HCT116 (cell line): ENCODE data around the gene COPG2. TPM values are rescaled to one million over a fixed set of nuclear protein-coding genes. Genes with fewer than 3 reads are reported as not detected.

Experiments
- ATAC-seq: fragments of 200-7000 bp; cut with Tn5 transposase; 2 replicates; pipeline ENCODE4 v1.9.1; 2020; ENCODE audit warnings: mild to moderate bottlenecking, moderate library complexity
- BruUV-seq: library from RNA; stranded (reverse); fragments of 400-500 nt; replicated peaks from 2 replicates; lab custom pipeline; 2021; lab: Mats Ljungman, UMichigan
- CTCF ChIA-PET: fragments of 300-600 bp; sonication (Branson Sonifier 250); formaldehyde crosslinking; loops from one replicate; lab custom pipeline; 2021; ENCODE audit warnings: antibody characterized with exemption; lab: Charles Lee
- POLR2A ChIA-PET: fragments of 300-600, 350-600 bp; sonication (Branson Sonifier 250); formaldehyde crosslinking; loops from one replicate; lab custom pipeline; 2021; ENCODE audit warnings: antibody characterized with exemption; lab: Charles Lee
- RAD21 ChIA-PET, 2 experiments: fragments of 300-600 bp; sonication (Branson Sonifier 250); formaldehyde crosslinking; loops; one replicate each; lab custom pipeline; 2023; ENCODE audit warnings: low total read pairs in 2 of 2; ENCODE audit not compliant: uncharacterized antibody in 2 of 2, unreplicated experiment in 2 of 2, low non-redundant PET in 1 of 2; lab: Charles Lee
- DNase-seq: peaks from one replicate; pipeline ENCODE4 v3.0.0-alpha.2; 2010; ENCODE audit warnings: low read depth, low spot score
- H2AFZ ChIP-seq: fragments of 200-600 bp; shearing (Covaris generic), sonication (generic); 2 replicates; pipeline ENCODE4 v1.6.1; 2017; ENCODE audit warnings: low read depth, mixed run types, mixed read lengths, antibody characterized with exemption, low read length; ENCODE audit not compliant: poor library complexity, severe bottlenecking
- H3K27ac ChIP-seq: 2 replicates; pipeline ENCODE4 v1.5.1; 2012; ENCODE audit warnings: low read depth, low read length
- H3K27me3 ChIP-seq: fragments of 200-600 bp; sonication (generic); 2 replicates; pipeline ENCODE4 v1.6.1; 2016; ENCODE audit warnings: mixed run types, low read length, mixed read lengths; ENCODE audit not compliant: insufficient read depth
- H3K36me3 ChIP-seq, 2 experiments: fragments of 200-500 bp in 1 of 2; fragments of 200-600 bp in 1 of 2; sonication (Bioruptor generic) in 1 of 2; sonication (generic) in 1 of 2; 2 replicates each; pipeline versions ENCODE4 v1.5.1 to v1.6.1; 2014 to 2016; ENCODE audit warnings: low read length in 2 of 2, inconsistent platforms in 1 of 2, mixed read lengths in 1 of 2, mixed run types in 1 of 2; ENCODE audit not compliant: insufficient read depth in 2 of 2, control insufficient read depth in 1 of 2
- H3K4me1 ChIP-seq, 2 experiments: fragments of 200-600 bp in 1 of 2; sonication (generic) in 1 of 2; 2 replicates each; pipeline versions ENCODE4 v1.5.1 to v1.6.1; 2012 to 2017; ENCODE audit warnings: low read length in 2 of 2, inconsistent platforms in 1 of 2, mild to moderate bottlenecking in 1 of 2, mixed read lengths in 1 of 2, mixed run types in 1 of 2, moderate library complexity in 1 of 2; ENCODE audit not compliant: insufficient read depth in 2 of 2, control insufficient read depth in 1 of 2
- H3K4me2 ChIP-seq: fragments of 200-600 bp; sonication (generic); 2 replicates; pipeline ENCODE4 v1.6.1; 2017; ENCODE audit warnings: mixed run types, low read length, mixed read lengths
- H3K4me3 ChIP-seq, 2 experiments: fragments of 200-600 bp in 1 of 2; sonication (generic) in 1 of 2; replicated peaks in 1 of 2; 2 replicates each; pipeline ENCODE4 v1.5.1; 2011 to 2016; ENCODE audit warnings: low read length in 2 of 2, control low read depth in 1 of 2, low read depth in 1 of 2, mild to moderate bottlenecking in 1 of 2, mixed read lengths in 1 of 2, mixed run types in 1 of 2
- H3K79me2 ChIP-seq: fragments of 200-600 bp; sonication (generic); 2 replicates; pipeline ENCODE4 v1.6.1; 2017; ENCODE audit warnings: mild to moderate bottlenecking, mixed run types, low read length, moderate library complexity, mixed read lengths; ENCODE audit not compliant: insufficient read depth
- H3K9ac ChIP-seq: fragments of 200-600 bp; sonication (generic); 2 replicates; pipeline ENCODE4 v1.6.1; 2016; ENCODE audit warnings: low read length, mixed read lengths
- H3K9me2 ChIP-seq: fragments of 200-600 bp; sonication (generic), shearing (Covaris generic); 2 replicates; pipeline ENCODE4 v1.6.1; 2017; ENCODE audit warnings: mixed run types, mild to moderate bottlenecking, moderate library complexity; ENCODE audit not compliant: insufficient read depth
- H3K9me3 ChIP-seq, 2 experiments: fragments of 200-500 bp in 1 of 2; fragments of 200-600 bp in 1 of 2; sonication (Bioruptor generic) in 1 of 2; sonication (generic) in 1 of 2; 2 replicates each; pipeline ENCODE4 v1.6.1; 2014 to 2017; ENCODE audit warnings: low read length in 2 of 2, mixed read lengths in 2 of 2, inconsistent platforms in 1 of 2, low read depth in 1 of 2, mild to moderate bottlenecking in 1 of 2, mixed run types in 1 of 2, moderate library complexity in 1 of 2; ENCODE audit not compliant: control insufficient read depth in 1 of 2, insufficient read depth in 1 of 2
- H4K20me1 ChIP-seq: fragments of 200-600 bp; sonication (generic), shearing (Covaris generic); 2 replicates; pipeline ENCODE4 v1.6.1; 2017; ENCODE audit warnings: mixed run types, mild to moderate bottlenecking, moderate library complexity; ENCODE audit not compliant: insufficient read depth
- CBX3 ChIP-seq: IDR thresholded peaks from 2 replicates; pipeline ENCODE4 v1.6.1; 2012; ENCODE audit warnings: low read depth
- CEBPB ChIP-seq: IDR thresholded peaks from 2 replicates; pipeline ENCODE4 v1.6.1; 2012; ENCODE audit warnings: low read depth
- CTCF ChIP-seq, 3 experiments: fragments of 200-600 bp in 1 of 3; sonication (generic) in 1 of 3; IDR thresholded peaks in 2 of 3; conservative IDR thresholded peaks in 1 of 3; 2 replicates each; pipeline ENCODE4 v1.5.1; 2012 to 2017; ENCODE audit warnings: low read depth in 2 of 3, low read length in 2 of 3, antibody characterized with exemption in 1 of 3, borderline replicate concordance in 1 of 3, control low read depth in 1 of 3, mild to moderate bottlenecking in 1 of 3, mixed read lengths in 1 of 3, mixed run types in 1 of 3, moderate library complexity in 1 of 3; ENCODE audit not compliant: insufficient read depth in 1 of 3
- EGR1 ChIP-seq: IDR thresholded peaks from 2 replicates; pipeline ENCODE4 v1.6.1; 2012; ENCODE audit warnings: low read depth
- ELF1 ChIP-seq: IDR thresholded peaks from 2 replicates; pipeline ENCODE4 v1.6.1; 2012; ENCODE audit warnings: low read depth, borderline replicate concordance
- EZH2phosphoT487 ChIP-seq: fragments of 200-600 bp; IDR thresholded peaks from 2 replicates; pipeline ENCODE4 v1.6.1; 2018; ENCODE audit warnings: antibody characterized with exemption, borderline replicate concordance
- FOSL1 ChIP-seq: IDR thresholded peaks from 2 replicates; pipeline ENCODE4 v1.6.1; 2012; ENCODE audit warnings: low read depth
- JUND ChIP-seq: IDR thresholded peaks from 2 replicates; pipeline ENCODE4 v1.6.1; 2012
- MAX ChIP-seq: IDR thresholded peaks from 2 replicates; pipeline ENCODE4 v1.6.1; 2012
- POLR2A ChIP-seq: IDR thresholded peaks from 2 replicates; pipeline ENCODE4 v1.7.0; 2011; ENCODE audit warnings: borderline replicate concordance; ENCODE audit not compliant: insufficient read depth, insufficient read length; ENCODE audit errors: extremely low read depth
- POLR2AphosphoS5 ChIP-seq: IDR thresholded peaks from 2 replicates; pipeline ENCODE4 v1.6.1; 2011; ENCODE audit warnings: mild to moderate bottlenecking, low read depth, low read length, moderate library complexity
- RAD21 ChIP-seq: IDR thresholded peaks from 2 replicates; pipeline ENCODE4 v1.6.1; 2012; ENCODE audit warnings: low read depth, mild to moderate bottlenecking
- REST ChIP-seq: IDR thresholded peaks from 2 replicates; pipeline ENCODE4 v1.6.1; 2012; ENCODE audit warnings: low read depth
- SIN3A ChIP-seq: IDR thresholded peaks from 2 replicates; pipeline ENCODE4 v1.6.1; 2012; ENCODE audit warnings: low read depth
- SP1 ChIP-seq: IDR thresholded peaks from 2 replicates; pipeline ENCODE4 v1.6.1; 2012; ENCODE audit warnings: low read depth
- SRF ChIP-seq: IDR thresholded peaks from 2 replicates; pipeline ENCODE4 v1.6.1; 2012; ENCODE audit warnings: low read depth
- TCF7L2 ChIP-seq: IDR thresholded peaks from 2 replicates; pipeline ENCODE4 v1.7.0; 2011; ENCODE audit warnings: borderline replicate concordance, inconsistent platforms; ENCODE audit not compliant: insufficient read depth, insufficient read length; ENCODE audit errors: extremely low read depth
- YY1 ChIP-seq: IDR thresholded peaks from 2 replicates; pipeline ENCODE4 v1.6.1; 2011; ENCODE audit warnings: low read length, low read depth, moderate library complexity, mild to moderate bottlenecking; ENCODE audit not compliant: insufficient replicate concordance; ENCODE audit errors: extremely low read depth
- ZBTB33 ChIP-seq: IDR thresholded peaks from 2 replicates; pipeline ENCODE4 v1.6.1; 2011; ENCODE audit warnings: mild to moderate bottlenecking, low read length, moderate library complexity; ENCODE audit not compliant: insufficient replicate concordance; ENCODE audit errors: extremely low read depth
- intact Hi-C: fragments of 100-400 bp; cut with micrococcal nuclease; formaldehyde crosslinking; loops from 2 replicates; pipeline ENCODE4 v1.10.0; 2022
- total RNA-seq: library from RNA; stranded (reverse); gene quantifications from one replicate; pipeline ENCODE4 v1.2.1, GENCODE V29; 2021; ENCODE audit not compliant: unreplicated experiment

COPG2 gene
- total RNA-seq, 1 experiment from 2014 or later, result 31.0 TPM

- TF ChIP-seq SIN3A (no peak), EGR1 (no peak), RAD21 (no peak), CTCF (IDR thresholded peaks at IDR 0.05 in 2 of 3, conservative IDR thresholded peaks at IDR 0.05 in 1 of 3; ENCODE audit: borderline replicate concordance in 1 of 3, insufficient read depth in 1 of 3, low read depth in 2 of 3, low read length in 2 of 3) (no peak), MAX (no peak), SRF (no peak), REST (no peak), EZH2phosphoT487 (no peak), POLR2AphosphoS5 (no peak), ZBTB33 (no peak), TCF7L2 (no peak), ELF1 (no peak), CEBPB (no peak), FOSL1 (no peak), JUND (no peak), SP1 (no peak), POLR2A (no peak), YY1 (no peak), CBX3 (no peak)
- H3K9ac ChIP-seq, result no peak overlapping the region
- no peak overlapping the region for H3K27ac ChIP-seq
- H3K9me2 ChIP-seq, result no peaks in the 10 kb centered on the region
- intact Hi-C loops, result no loop called here
- H3K4me1 ChIP-seq, result no peaks in the 10 kb centered on the region
- no TSS peak for BruUV-seq
- ChIA-PET RAD21 (no interaction called here), POLR2A (no interaction called here), CTCF (no interaction called here)
- DNase-seq (no peak), ATAC-seq (no peak)
- H3K79me2 ChIP-seq, result no peaks in the 10 kb centered on the region
- H4K20me1 ChIP-seq, result no peaks in the 10 kb centered on the region
- no peak overlapping the region for H3K4me3 ChIP-seq
- no peak overlapping the region for H2AFZ ChIP-seq
- H3K27me3 ChIP-seq, result no peaks in the 10 kb centered on the region
- H3K9me3 ChIP-seq, result no peaks in the 10 kb centered on the region
- no peak overlapping the region for H3K4me2 ChIP-seq
- H3K36me3 ChIP-seq, result no peaks in the 10 kb centered on the region; a peak in 1 of 4 replicates
Measured at GRCh38 chr7:130544356-130544755, 124.2 kb downstream of the COPG2 start.
